Fibroblast of lung (primary cell): Measurements from ENCODE around the gene TMEM131L.

Experiments used
- CTCF ChIP-seq, 2 donors: IDR thresholded peaks in 1 of 2; conservative IDR thresholded peaks in 1 of 2; 1 replicate in 1 of 2; 2 replicates in 1 of 2; pipeline ENCODE4 v1.5.1; 2011 to 2012; ENCODE audit warnings: low read length in 2 of 2, control low read depth in 1 of 2, inconsistent platforms in 1 of 2, low read depth in 1 of 2, mild to moderate bottlenecking in 1 of 2
- EZH2 ChIP-seq: IDR thresholded peaks from 2 replicates; pipeline ENCODE4 v1.5.1; 2012; ENCODE audit warnings: low read length, control low read depth, mild to moderate bottlenecking; ENCODE audit errors: missing control alignments

- TF ChIP-seq CTCF (conservative IDR thresholded peaks at IDR 0.05 in 1 of 2, IDR thresholded peaks at IDR 0.05 in 1 of 2; ENCODE audit: low read depth in 1 of 2, low read length in 2 of 2) (no peak), EZH2 (no peak)
Observed at GRCh38 chr4:153543351-153543750, 77.2 kb downstream of the TMEM131L start.
